ENCODE data around the gene LYVE1.

GRCh38 chr11:10540546-10540914, 27.9 kb downstream of the LYVE1 start:
- no peak for TF ChIP-seq CTCF (IDR thresholded peaks at IDR 0.05)
- TF ChIP-seq REST (IDR thresholded peaks at IDR 0.05; ENCODE audit: insufficient read depth in 1 of 2, low read depth in 2 of 2, low read length in 1 of 2), result no peak
- no peak for TF ChIP-seq POLR2AphosphoS5 (IDR thresholded peaks at IDR 0.05; ENCODE audit: low read depth, low read length)
- TF ChIP-seq TCF7L2 (IDR thresholded peaks at IDR 0.05; ENCODE audit: low read depth, low read length), result no peak
